Measurements from ENCODE around the gene FAM184A. TPM values are rescaled to one million over a fixed set of nuclear protein-coding genes. Genes with fewer than 3 reads are reported as not detected.
A peak's percentile ranks its signal among the peaks of the same experiment; 100 is the strongest.

Gene FAM184A
- total RNA-seq, 1 donor from 2014 or later, result 24.8 TPM

- no peak overlapping the region for H3K9ac ChIP-seq
- H3K9me3 ChIP-seq (ENCODE audit: low read depth), result no peaks in the 10 kb centered on the region
- no peaks in the 10 kb centered on the region for H3K36me3 ChIP-seq
- H3K4me1 Mint-ChIP-seq, result peaks cover 13% of the 10 kb centered on the region
- H3K9me3 Mint-ChIP-seq, result no peaks in the 10 kb centered on the region
- no peak overlapping the region for H3K4me2 ChIP-seq
- no peaks in the 10 kb centered on the region for H3K36me3 Mint-ChIP-seq
- H3K27me3 ChIP-seq, result no peaks in the 10 kb centered on the region
- TF ChIP-seq EZH2 (IDR thresholded peaks at IDR 0.05) (no peak), CTCF (IDR thresholded peaks at IDR 0.05) (no peak), EZH2phosphoT487 (IDR thresholded peaks at IDR 0.05) (no peak)
- no peak for DNase-seq (ENCODE audit: low spot score)
- no peaks in the 10 kb centered on the region for H3F3A ChIP-seq (ENCODE audit: low read depth)
- no peak overlapping the region for H3K4me3 Mint-ChIP-seq
- H2AFZ ChIP-seq (replicated peaks), result no peak overlapping the region
- H3K27ac Mint-ChIP-seq, result no peak overlapping the region
- no peaks in the 10 kb centered on the region for H4K20me1 ChIP-seq (ENCODE audit: low read depth)
- no peak overlapping the region for H3K4me3 ChIP-seq
- no peak overlapping the region for H3K27ac ChIP-seq
- H3K4me1 ChIP-seq, result peaks cover 21% of the 10 kb centered on the region
- peaks cover 4% of the 10 kb centered on the region for H3K27me3 Mint-ChIP-seq (ENCODE audit: insufficient read depth, low read depth)
- H3K79me2 ChIP-seq (ENCODE audit: low read depth), result no peaks in the 10 kb centered on the region
These were observed 41.2 kb downstream of the FAM184A start for GRCh38 chr6:119037264-119037663.

- H3K4me1 Mint-ChIP-seq, result peaks cover 13% of the 10 kb centered on the region
- no peaks in the 10 kb centered on the region for H3K79me2 ChIP-seq (ENCODE audit: low read depth)
- H4K20me1 ChIP-seq (ENCODE audit: low read depth), result no peaks in the 10 kb centered on the region
- no peaks in the 10 kb centered on the region for H3K36me3 Mint-ChIP-seq
- no peak overlapping the region for H3K27ac Mint-ChIP-seq
- no peak overlapping the region for H3K4me3 ChIP-seq
- no peaks in the 10 kb centered on the region for H3K36me3 ChIP-seq
- H3K9me3 ChIP-seq (ENCODE audit: low read depth), result no peaks in the 10 kb centered on the region
- H3K4me1 ChIP-seq, result peaks cover 21% of the 10 kb centered on the region
- H3K27ac ChIP-seq, result no peak overlapping the region
- H3K27me3 ChIP-seq, result no peaks in the 10 kb centered on the region
- no peaks in the 10 kb centered on the region for H3F3A ChIP-seq (ENCODE audit: low read depth)
- no peak overlapping the region for H2AFZ ChIP-seq (replicated peaks)
- H3K9ac ChIP-seq, result no peak overlapping the region
- no peak overlapping the region for H3K4me3 Mint-ChIP-seq
- DNase-seq (ENCODE audit: low spot score), result no peak
- TF ChIP-seq EZH2phosphoT487 (IDR thresholded peaks at IDR 0.05) (no peak), CTCF (IDR thresholded peaks at IDR 0.05) (no peak), EZH2 (IDR thresholded peaks at IDR 0.05) (no peak)
- H3K9me3 Mint-ChIP-seq, result no peaks in the 10 kb centered on the region
- H3K4me2 ChIP-seq, result no peak overlapping the region
- H3K27me3 Mint-ChIP-seq (ENCODE audit: insufficient read depth, low read depth), result peaks cover 4% of the 10 kb centered on the region
These were observed 42.4 kb downstream of the FAM184A start for GRCh38 chr6:119036081-119036480.

GRCh38 chr6:119035459-119035858 lies 43.0 kb downstream of the FAM184A start:
- no peaks in the 10 kb centered on the region for H3K79me2 ChIP-seq (ENCODE audit: low read depth)
- H3K9me3 ChIP-seq (ENCODE audit: low read depth), result no peaks in the 10 kb centered on the region
- H3F3A ChIP-seq (ENCODE audit: low read depth), result no peaks in the 10 kb centered on the region
- H2AFZ ChIP-seq (replicated peaks), result no peak overlapping the region
- Mint-ChIP-seq H3K4me1 (peaks cover 13% of the 10 kb centered on the region), H3K36me3 (no peaks in the 10 kb centered on the region), H3K9me3 (no peaks in the 10 kb centered on the region), H3K4me3 (no peak overlapping the region), H3K27ac (no peak overlapping the region), H3K27me3 (ENCODE audit: insufficient read depth, low read depth) (peaks cover 2% of the 10 kb centered on the region)
- H3K9ac ChIP-seq, result no peak overlapping the region
- H3K4me3 ChIP-seq, result no peak overlapping the region
- H3K4me2 ChIP-seq, result peak overlapping the region; percentile 43
- H4K20me1 ChIP-seq (ENCODE audit: low read depth), result no peaks in the 10 kb centered on the region
- DNase-seq (ENCODE audit: low spot score), result no peak
- no peaks in the 10 kb centered on the region for H3K36me3 ChIP-seq
- TF ChIP-seq CTCF (IDR thresholded peaks at IDR 0.05), result no peak
- no peak for TF ChIP-seq EZH2 (IDR thresholded peaks at IDR 0.05)
- TF ChIP-seq EZH2phosphoT487 (IDR thresholded peaks at IDR 0.05), result no peak
- H3K4me1 ChIP-seq, result peaks cover 21% of the 10 kb centered on the region
- no peaks in the 10 kb centered on the region for H3K27me3 ChIP-seq
- H3K27ac ChIP-seq, result no peak overlapping the region

Measured in neural progenitor cell (in vitro differentiated cells).